ENCODE data around the gene DCN.

The DCN gene

DNA sequence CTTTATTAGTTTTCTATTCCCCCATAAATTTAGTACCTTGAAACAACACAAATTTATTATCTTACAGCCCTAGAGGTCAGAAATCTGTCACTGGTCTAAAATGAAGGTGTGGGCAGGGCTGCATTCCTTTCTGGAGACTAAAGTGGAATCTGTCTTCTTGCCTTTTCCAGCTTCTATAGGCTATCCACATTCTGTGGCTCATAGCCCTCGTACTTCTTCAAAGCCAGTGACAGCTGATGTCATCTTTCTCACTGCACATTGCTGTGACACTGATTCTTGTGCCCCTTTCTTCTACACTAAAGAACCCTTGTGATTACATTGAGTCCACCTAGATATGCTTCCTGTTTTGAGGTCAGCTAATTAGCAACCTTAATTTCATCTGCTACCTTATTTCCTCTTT is 23.2 kb upstream of the DCN start:
- Histone ChIP-seq H3K9me3 (ENCODE audit: control insufficient read depth, insufficient read depth, low read length) (no peaks in the 10 kb centered on the region), H3K4me3 (ENCODE audit: low read length) (no peak overlapping the region), H3K36me3 (ENCODE audit: control insufficient read depth, low read length) (no peaks in the 10 kb centered on the region), H3K27me3 (ENCODE audit: control insufficient read depth, low read length) (no peaks in the 10 kb centered on the region), H3K79me2 (ENCODE audit: control insufficient read depth, low read length) (no peaks in the 10 kb centered on the region), H3K4me1 (ENCODE audit: control insufficient read depth, low read length) (no peaks in the 10 kb centered on the region), H3K4me2 (ENCODE audit: low read length) (no peak overlapping the region), H3F3A (ENCODE audit: control insufficient read depth, insufficient read depth) (no peaks in the 10 kb centered on the region), H3K9me2 (replicated peaks; ENCODE audit: control insufficient read depth, low read length) (no peaks in the 10 kb centered on the region), H4K20me1 (ENCODE audit: control insufficient read depth, insufficient read depth, low read depth, low read length) (no peaks in the 10 kb centered on the region), H3K27ac (ENCODE audit: low read depth, low read length) (no peak overlapping the region)
- TF ChIP-seq, protein P1, sequence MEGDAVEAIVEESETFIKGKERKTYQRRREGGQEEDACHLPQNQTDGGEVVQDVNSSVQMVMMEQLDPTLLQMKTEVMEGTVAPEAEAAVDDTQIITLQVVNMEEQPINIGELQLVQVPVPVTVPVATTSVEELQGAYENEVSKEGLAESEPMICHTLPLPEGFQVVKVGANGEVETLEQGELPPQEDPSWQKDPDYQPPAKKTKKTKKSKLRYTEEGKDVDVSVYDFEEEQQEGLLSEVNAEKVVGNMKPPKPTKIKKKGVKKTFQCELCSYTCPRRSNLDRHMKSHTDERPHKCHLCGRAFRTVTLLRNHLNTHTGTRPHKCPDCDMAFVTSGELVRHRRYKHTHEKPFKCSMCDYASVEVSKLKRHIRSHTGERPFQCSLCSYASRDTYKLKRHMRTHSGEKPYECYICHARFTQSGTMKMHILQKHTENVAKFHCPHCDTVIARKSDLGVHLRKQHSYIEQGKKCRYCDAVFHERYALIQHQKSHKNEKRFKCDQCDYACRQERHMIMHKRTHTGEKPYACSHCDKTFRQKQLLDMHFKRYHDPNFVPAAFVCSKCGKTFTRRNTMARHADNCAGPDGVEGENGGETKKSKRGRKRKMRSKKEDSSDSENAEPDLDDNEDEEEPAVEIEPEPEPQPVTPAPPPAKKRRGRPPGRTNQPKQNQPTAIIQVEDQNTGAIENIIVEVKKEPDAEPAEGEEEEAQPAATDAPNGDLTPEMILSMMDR (IDR thresholded peaks at IDR 0.05; ENCODE audit: low read depth, low read length, poor library complexity, severe bottlenecking): no peak
- no peak for TF ChIP-seq EZH2phosphoT487 (IDR thresholded peaks at IDR 0.05; ENCODE audit: borderline replicate concordance, low read length)

DNA sequence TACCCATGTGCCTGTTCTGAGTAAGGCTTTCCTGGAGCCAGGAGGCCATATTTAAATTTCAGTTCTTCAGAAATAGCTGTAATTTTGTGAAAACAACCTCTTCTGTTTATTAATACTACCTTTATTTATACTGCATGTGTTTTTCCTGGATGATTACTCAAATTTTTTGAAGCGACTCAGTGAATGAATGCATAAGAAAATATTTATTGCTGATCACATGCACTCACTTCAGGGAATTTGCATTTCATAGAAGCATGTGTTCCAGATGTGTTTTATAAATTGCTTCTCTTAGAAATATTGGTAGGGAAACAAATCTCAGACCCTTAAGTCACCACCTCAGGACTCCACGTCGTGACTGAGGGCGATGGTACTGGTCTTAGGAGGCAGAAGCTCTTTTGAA is 21.8 kb upstream of the DCN start:
- H3K4me3 ChIP-seq (ENCODE audit: low read length): no peak overlapping the region
- no peaks in the 10 kb centered on the region for H3F3A ChIP-seq (ENCODE audit: control insufficient read depth, insufficient read depth)
- H3K27ac ChIP-seq (ENCODE audit: low read depth, low read length): no peak overlapping the region
- H3K9me3 ChIP-seq (ENCODE audit: control insufficient read depth, insufficient read depth, low read length): no peaks in the 10 kb centered on the region
- H3K4me1 ChIP-seq (ENCODE audit: control insufficient read depth, low read length): no peaks in the 10 kb centered on the region
- H3K36me3 ChIP-seq (ENCODE audit: control insufficient read depth, low read length): no peaks in the 10 kb centered on the region
- no peaks in the 10 kb centered on the region for H4K20me1 ChIP-seq (ENCODE audit: control insufficient read depth, insufficient read depth, low read depth, low read length)
- H3K9me2 ChIP-seq (replicated peaks; ENCODE audit: control insufficient read depth, low read length): no peaks in the 10 kb centered on the region
- TF ChIP-seq EZH2phosphoT487 (IDR thresholded peaks at IDR 0.05; ENCODE audit: borderline replicate concordance, low read length): no peak
- TF ChIP-seq, protein P1 (IDR thresholded peaks at IDR 0.05; ENCODE audit: low read depth, low read length, poor library complexity, severe bottlenecking): no peak
- no peaks in the 10 kb centered on the region for H3K79me2 ChIP-seq (ENCODE audit: control insufficient read depth, low read length)
- H3K4me2 ChIP-seq (ENCODE audit: low read length): no peak overlapping the region
- H3K27me3 ChIP-seq (ENCODE audit: control insufficient read depth, low read length): no peaks in the 10 kb centered on the region

DNA sequence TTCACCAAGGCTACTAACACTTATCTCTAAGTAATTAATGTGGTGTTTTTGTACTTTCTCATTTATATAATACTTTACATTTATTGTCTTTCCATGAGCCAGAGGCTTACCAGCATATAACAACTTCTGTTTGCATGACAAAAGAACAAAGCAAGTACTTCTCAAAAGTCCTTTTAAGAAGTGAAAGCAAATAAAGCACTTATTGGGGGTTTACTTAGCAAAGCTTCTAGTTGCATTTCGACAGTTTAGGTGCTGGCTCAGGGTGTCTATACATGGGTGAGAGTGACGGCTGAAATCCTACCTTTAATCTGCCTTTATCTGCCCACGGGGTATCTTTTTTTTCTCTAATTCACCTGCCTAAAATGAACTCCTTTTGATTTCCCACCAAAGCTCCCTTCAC is 21.0 kb upstream of the DCN start:
- Histone ChIP-seq H3K4me3 (ENCODE audit: low read length) (no peak overlapping the region), H3K27me3 (ENCODE audit: control insufficient read depth, low read length) (no peaks in the 10 kb centered on the region), H3K36me3 (ENCODE audit: control insufficient read depth, low read length) (no peaks in the 10 kb centered on the region), H3K4me2 (ENCODE audit: low read length) (no peak overlapping the region), H3K27ac (ENCODE audit: low read depth, low read length) (no peak overlapping the region), H3K9me3 (ENCODE audit: control insufficient read depth, insufficient read depth, low read length) (no peaks in the 10 kb centered on the region), H4K20me1 (ENCODE audit: control insufficient read depth, insufficient read depth, low read depth, low read length) (no peaks in the 10 kb centered on the region), H3K9me2 (replicated peaks; ENCODE audit: control insufficient read depth, low read length) (no peaks in the 10 kb centered on the region), H3F3A (ENCODE audit: control insufficient read depth, insufficient read depth) (no peaks in the 10 kb centered on the region), H3K4me1 (ENCODE audit: control insufficient read depth, low read length) (no peaks in the 10 kb centered on the region), H3K79me2 (ENCODE audit: control insufficient read depth, low read length) (no peaks in the 10 kb centered on the region)
- TF ChIP-seq, protein P1 (IDR thresholded peaks at IDR 0.05; ENCODE audit: low read depth, low read length, poor library complexity, severe bottlenecking): no peak
- TF ChIP-seq EZH2phosphoT487 (IDR thresholded peaks at IDR 0.05; ENCODE audit: borderline replicate concordance, low read length): no peak

DNA sequence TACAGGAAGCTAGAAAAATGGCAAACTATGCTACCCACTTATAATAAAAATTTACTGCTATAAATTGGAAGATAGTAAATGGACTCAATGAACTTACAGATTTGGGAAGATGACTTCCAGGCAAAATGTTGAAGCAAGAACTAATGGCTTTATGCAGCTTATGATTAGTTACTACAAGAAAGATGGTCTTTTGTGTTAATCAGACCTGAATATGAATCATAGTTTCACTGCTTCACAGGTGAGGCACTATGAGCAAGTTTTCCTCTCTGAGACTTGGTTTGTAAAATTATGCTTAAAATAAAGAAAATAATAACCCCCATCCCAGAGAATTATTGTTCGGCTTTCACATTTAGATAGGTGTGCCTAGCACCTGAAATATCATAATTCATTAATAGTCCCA is 19.8 kb upstream of the DCN start:
- Histone ChIP-seq H3K4me2 (ENCODE audit: low read length) (no peak overlapping the region), H3K4me3 (ENCODE audit: low read length) (no peak overlapping the region), H3K9me2 (replicated peaks; ENCODE audit: control insufficient read depth, low read length) (no peaks in the 10 kb centered on the region), H3K27me3 (ENCODE audit: control insufficient read depth, low read length) (no peaks in the 10 kb centered on the region), H3K36me3 (ENCODE audit: control insufficient read depth, low read length) (no peaks in the 10 kb centered on the region), H3K9me3 (ENCODE audit: control insufficient read depth, insufficient read depth, low read length) (no peaks in the 10 kb centered on the region), H3F3A (ENCODE audit: control insufficient read depth, insufficient read depth) (no peaks in the 10 kb centered on the region), H4K20me1 (ENCODE audit: control insufficient read depth, insufficient read depth, low read depth, low read length) (no peaks in the 10 kb centered on the region), H3K79me2 (ENCODE audit: control insufficient read depth, low read length) (no peaks in the 10 kb centered on the region), H3K4me1 (ENCODE audit: control insufficient read depth, low read length) (no peaks in the 10 kb centered on the region), H3K27ac (ENCODE audit: low read depth, low read length) (no peak overlapping the region)
- TF ChIP-seq, protein P1 (IDR thresholded peaks at IDR 0.05; ENCODE audit: low read depth, low read length, poor library complexity, severe bottlenecking): no peak
- no peak for TF ChIP-seq EZH2phosphoT487 (IDR thresholded peaks at IDR 0.05; ENCODE audit: borderline replicate concordance, low read length)

Measured in DOHH2 (cell line).